GM18511 (cell line): ENCODE results near the gene MAN1C1.
A peak's percentile ranks its signal among the peaks of the same experiment; 100 is the strongest.

ENCODE experiments used
- ATAC-seq: cut with Tn5 transposase; IDR thresholded peaks from one replicate; pipeline ENCODE4 v1.9.1; 2021; ENCODE audit warnings: mild to moderate bottlenecking, moderate library complexity; ENCODE audit not compliant: unreplicated experiment

The MAN1C1 gene

GRCh38 chr1:25612421-25612820, 4.2 kb upstream of the MAN1C1 start:
- ATAC-seq, result no peak

- no peak for ATAC-seq
Measured at GRCh38 chr1:25613091-25613490, 3.5 kb upstream of the MAN1C1 start.

DNA sequence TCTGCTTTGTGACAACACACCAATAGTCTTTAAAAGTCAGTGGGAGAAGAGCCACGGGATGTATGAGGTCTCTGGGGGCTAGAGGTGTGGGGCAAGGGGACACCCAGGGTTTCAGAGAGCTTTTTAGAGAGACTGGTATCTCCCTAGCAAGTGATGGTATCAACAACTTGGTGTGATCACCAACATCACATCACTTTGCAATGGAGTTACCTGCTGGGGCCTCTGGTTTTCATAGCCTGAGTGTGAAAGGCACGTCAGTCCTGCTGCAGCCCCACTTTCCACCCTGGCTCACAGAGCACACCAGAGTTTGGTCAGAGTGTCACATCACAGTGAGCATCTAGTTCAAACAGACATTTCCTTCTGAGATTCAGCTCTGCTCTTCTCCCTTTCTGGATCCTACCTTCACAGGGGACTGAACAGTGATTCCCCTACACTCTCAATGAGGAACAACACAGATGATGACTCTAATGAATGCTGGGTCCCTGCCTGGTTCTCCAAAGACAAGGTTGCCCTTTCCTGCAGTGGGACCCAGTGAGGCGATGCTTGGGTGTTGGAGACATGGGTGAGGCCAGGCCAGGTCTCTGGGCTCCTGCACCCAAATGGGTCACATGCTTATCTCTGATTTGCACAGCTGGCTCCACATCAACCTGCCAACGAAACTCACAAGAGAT, 2.0 kb upstream of the MAN1C1 start:
- no peak for ATAC-seq

- ATAC-seq, result no peak
Measured at GRCh38 chr1:25615172-25615541, 1.4 kb upstream of the MAN1C1 start.

- peak; percentile 15 for ATAC-seq
Measured at GRCh38 chr1:25615563-25616094, 962 bp upstream of the MAN1C1 start.

DNA sequence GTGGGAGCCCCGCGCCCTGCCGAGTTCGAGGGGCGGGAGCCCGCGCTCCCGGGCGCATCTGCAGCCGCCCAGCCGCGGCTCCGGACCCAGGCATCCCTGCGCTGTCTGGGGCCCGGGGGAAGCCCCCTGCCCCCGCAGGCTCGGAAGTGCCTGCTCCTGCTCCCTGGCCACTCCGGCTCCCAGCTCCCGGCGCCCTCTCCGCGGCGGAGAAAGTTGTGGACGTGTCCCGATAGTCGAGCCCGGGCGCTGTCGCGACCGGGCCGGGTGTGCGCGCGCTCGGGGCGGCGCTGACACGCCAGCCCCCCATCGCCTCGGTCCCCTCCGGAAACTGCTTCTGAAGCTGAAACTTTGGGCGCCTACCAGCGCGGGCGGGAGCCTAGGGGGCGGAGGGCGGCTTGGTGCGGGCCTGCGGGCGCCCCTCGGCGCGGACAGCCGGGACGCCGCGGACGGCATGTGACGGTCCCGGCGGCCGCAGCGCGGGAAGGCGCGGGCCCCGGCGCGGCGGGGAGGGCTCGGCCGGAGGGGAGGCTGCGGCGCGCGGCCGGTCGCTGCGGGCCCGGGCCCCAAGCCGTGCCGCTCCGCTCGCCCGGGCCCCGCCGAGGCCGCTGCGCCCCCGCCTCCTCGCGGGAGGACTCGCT, 515 bp downstream of the MAN1C1 start:
- ATAC-seq, result no peak

DNA sequence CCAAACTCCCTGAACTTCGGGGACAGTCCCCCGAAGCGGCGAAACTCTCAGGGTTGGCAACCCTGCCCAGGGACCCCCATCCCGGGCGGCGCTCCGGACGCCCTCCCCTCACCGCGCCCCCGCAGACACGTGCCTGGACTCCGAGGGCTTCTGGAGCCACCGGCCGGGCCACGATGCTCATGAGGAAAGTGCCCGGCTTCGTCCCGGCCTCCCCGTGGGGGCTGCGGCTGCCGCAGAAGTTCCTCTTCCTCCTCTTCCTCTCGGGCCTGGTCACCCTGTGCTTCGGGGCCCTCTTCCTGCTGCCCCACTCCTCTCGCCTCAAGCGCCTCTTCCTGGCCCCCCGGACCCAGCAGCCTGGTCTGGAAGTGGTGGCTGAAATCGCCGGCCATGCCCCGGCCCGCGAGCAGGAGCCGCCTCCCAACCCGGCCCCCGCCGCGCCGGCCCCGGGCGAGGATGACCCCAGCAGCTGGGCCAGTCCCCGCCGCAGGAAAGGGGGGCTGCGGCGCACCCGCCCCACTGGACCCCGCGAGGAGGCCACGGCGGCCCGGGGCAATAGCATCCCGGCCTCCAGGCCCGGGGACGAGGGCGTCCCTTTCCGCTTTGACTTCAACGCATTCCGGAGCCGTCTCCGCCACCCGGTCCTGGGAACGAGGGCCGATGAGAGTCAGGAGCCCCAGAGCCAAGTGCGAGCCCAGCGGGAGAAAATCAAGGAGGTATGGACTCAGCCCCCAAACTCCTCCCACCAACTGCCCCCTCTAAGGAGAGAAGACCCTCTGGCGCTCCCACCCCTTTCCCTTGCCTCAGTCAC, 1.2 kb downstream of the MAN1C1 start:
- ATAC-seq, result no peak

GRCh38 chr1:25618433-25618808, 1.8 kb downstream of the MAN1C1 start:
- no peak for ATAC-seq

DNA sequence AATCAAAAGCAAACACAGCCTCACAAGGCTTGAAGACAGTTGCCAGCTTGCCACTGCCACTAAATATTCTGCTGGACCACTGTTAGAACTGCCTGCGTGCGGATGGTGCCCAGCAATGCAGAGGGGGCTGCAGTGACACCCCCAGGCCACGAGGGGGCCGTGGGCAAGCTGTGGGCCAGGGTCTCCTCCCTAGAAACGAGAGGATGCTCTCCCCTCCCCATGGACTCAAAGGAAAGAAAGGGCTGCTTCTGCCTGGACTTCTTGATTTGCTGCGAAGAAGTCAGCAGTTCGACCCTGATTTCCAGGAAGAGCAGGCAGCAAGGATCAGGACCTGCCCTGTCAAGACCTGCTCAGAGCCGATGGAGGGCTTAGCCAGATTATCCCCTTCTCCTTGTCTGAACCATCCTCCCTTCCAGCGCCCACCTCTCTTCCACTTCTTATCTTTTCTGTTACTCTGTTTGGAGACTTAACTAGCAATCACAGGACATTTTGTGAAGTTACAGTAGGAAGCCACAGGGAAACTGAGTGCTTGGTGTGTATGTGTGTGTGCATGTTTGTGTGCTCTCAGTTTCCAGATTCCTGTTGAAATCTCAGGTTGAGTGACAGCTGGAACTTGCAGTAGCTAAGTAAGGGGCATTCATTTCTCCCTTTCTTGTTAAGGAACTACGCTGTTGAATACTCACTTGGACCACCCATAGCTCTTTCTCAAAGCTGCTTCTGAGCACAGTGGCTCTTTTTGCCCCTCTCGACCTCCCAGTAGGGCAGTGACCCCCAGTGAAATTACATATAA, 2.7 kb downstream of the MAN1C1 start:
- no peak for ATAC-seq

DNA sequence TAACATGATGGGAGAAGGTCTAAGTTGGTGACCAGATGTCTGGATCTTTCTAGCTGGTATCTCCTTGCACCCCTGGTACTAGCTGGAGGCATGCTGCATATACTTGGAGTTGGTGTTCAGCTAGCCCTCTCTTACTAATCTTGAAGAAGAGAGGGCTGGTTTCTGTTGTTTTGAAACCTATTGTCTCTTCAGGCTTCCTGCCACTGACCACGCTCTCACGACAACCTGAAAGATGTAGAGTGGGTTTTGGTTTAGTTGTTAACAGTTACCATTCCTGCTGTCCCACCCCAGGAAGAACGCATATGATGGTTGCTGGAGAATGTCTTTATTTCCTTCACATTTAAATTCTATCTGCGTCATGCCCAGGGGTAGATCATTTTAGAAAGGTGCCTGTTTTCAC, 3.6 kb downstream of the MAN1C1 start:
- ATAC-seq, result no peak

DNA sequence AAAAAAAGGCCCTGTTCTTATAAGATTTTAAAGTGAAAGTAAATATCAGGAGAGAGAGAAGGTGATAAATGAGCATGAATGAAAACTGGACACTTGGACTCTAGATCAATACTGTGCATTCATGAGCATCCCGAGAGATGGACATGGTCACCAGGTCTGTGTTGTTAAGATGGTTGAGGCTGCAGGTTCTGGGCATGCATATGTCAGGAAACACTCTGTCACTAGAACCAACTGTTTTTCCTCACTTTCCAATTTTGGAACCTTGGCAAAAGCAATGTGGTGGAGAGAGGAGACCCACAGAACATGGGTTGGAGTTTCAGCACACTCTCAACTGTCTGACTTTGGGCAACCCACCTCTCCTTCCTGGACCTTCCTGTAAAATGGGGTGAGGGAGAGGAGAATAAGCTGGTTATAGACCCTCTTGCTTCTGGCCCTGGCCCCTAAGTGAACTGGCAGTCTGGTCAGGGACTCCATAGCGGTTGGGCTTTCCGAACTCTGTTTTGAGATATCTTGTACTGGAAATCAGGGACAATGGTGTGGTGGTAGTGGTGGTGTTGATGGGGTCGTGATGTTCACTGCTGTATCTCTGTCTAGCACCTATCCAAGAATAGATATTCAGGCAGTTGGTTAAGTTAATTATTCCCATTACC, 4.2 kb downstream of the MAN1C1 start:
- no peak for ATAC-seq

DNA sequence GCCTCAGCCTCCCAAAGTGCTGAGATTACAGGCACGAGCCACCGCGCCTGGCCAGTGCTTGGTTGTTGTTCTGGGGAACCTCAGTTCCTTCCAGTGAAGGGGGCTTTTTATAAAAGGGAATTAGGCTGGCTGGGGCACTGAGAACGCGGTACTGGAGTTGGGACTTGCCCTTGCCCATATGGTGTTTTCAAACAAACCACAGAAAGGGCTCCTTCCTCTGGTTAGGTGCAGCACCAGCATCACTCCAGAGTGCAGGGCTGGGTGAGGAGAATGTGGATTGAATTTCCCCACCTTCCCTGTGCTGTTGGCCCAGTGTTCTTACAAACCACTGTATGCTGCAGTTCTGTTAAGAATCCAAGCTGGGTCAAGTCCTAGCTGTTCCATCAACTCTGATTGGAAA, 5.3 kb downstream of the MAN1C1 start:
- ATAC-seq, result no peak

GRCh38 chr1:25622531-25622930, 5.9 kb downstream of the MAN1C1 start:
- no peak for ATAC-seq

GRCh38 chr1:25623007-25623406, 6.4 kb downstream of the MAN1C1 start:
- no peak for ATAC-seq

DNA sequence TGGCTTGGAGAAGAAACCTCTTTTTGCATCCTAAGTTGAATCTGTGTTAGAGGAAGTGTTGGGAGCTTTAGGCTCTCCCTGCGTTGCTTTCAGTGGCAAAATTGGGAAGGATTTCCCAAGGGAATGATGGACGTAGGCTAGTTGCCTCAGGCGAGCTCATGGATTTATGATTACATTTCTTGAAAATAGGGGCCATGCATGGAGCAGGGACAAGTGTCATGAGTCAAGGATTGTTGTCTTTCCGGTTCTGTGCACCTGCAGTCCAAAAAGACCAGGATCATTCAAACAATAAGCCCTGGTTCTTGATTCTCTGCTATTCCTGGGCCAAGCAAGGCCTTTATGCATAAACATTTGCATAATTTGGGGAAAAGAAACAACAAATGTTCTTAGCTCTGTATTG, 7.1 kb downstream of the MAN1C1 start:
- ATAC-seq, result no peak

- no peak for ATAC-seq
Measured at GRCh38 chr1:25624156-25624555, 7.6 kb downstream of the MAN1C1 start.

DNA sequence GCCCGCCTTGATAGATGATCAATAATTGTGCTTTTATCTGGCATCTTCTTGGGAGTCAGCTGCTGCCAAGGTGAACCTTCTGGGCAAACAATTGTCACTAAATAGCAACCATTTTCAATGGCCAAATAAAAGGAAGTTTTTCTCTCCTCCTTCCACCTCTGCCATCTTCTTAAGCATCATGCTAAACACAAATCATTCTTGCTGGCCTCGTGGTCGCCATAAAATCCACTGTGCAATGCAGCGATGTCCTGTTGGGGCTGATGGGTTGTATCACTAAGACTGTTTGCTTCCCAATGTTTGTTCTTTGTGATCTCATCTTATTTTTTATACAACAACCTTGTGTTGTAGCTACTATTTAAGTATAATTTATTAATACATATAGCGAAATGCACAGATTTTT, 8.0 kb downstream of the MAN1C1 start:
- no peak for ATAC-seq

DNA sequence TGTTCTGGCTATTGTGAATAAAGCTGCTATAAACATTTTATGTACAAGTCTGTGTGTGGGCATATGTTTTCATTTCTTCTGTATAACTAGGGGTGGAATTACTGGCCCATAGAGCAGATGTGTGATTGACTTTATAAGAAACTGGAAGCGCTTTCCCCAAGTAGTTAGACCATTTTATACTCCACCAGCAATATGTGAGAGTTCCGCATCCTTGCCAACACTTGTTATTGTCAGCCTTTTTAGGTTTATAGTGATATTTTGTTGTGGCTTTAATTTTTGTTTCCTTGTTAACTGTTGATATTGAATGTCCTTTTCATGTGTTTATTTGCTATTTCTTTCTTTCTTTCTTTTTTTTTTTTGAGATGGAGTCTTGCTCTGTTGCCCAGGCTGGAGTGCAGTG, 9.4 kb downstream of the MAN1C1 start:
- ATAC-seq, result no peak

DNA sequence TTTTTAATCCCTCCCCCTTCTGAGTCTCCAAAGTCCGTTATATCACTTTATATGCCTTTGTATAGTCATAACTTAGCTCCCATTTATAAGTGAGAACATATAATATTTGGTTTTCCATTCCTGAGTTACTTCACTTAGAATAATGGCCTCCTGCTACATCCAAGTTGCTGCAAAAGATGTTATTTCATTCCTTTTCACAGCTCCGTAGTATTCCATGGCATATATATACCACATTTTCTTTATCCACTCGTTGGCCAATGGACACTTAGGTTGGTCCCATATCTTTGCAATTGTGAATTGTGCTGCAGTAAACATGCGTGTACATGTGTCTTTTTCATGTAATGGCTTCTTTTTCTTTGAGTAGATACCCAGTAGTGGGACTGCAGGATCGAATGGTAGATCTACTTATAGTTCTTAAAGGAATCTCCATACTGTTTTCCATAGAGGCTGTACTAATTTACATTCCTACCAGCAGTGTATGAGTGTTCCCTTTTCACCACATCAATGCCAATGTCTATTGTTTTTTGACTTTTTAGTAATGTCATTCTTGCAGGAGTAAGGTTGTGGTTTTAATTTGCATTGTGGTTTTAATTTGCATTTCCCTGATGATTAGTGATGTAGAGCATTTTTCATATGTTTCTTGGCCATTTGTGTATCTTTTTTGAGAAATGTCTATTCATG, 12.3 kb downstream of the MAN1C1 start:
- ATAC-seq, result no peak

DNA sequence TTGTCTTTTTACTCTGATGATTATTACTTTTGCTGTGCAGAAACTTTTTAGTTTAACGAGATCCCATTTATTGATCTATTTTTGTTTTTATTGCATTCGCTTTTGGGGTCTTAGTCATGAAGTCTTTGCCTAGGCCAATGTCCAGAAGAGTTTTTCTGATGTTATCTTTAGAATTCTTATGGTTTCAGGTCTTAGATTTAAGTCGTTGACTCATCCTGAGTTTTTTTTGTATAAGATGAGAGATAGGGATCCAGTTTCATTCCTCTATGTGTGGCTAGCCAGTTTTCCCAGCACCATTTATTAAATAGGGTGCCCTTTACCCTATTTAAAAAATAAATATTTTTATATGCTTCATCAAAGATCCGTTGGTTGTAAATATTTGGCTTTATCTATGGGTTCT, 13.2 kb downstream of the MAN1C1 start:
- ATAC-seq, result no peak
